Right renal pelvis (tissue), 4 donors: ENCODE results near the gene OPA3. TPM values are rescaled to one million over a fixed set of nuclear protein-coding genes. Genes with fewer than 3 reads are reported as not detected.

Source experiments
- DNase-seq, 4 donors: peaks; one replicate each; pipeline ENCODE4 v3.0.0-alpha.2; 2013; ENCODE audit warnings: low read depth in 4 of 4, low spot score in 3 of 4, missing footprints in 1 of 4
- polyA plus RNA-seq, 4 donors: library from polyadenylated mRNA; unstranded; fragments of 120-200 nt; gene quantifications; one replicate each; pipeline ENCODE4 v1.2.1, GENCODE V29; 2013; ENCODE audit not compliant: insufficient read length in 4 of 4

Gene OPA3
- polyA plus RNA-seq, 4 donors = 10.8 to 11.8 (median 11.3) TPM

- DNase-seq = no peak
Observed at GRCh38 chr19:45569619-45570421, 14.8 kb downstream of the OPA3 start.

GRCh38 chr19:45568732-45569131, 15.9 kb downstream of the OPA3 start:
- no peak for DNase-seq

GRCh38 chr19:45567609-45568008, 17.0 kb downstream of the OPA3 start:
- no peak for DNase-seq

GRCh38 chr19:45564131-45564780, 20.3 kb downstream of the OPA3 start:
- DNase-seq = no peak

GRCh38 chr19:45560686-45561085, 23.9 kb downstream of the OPA3 start:
- no peak for DNase-seq

- DNase-seq = no peak
Observed at GRCh38 chr19:45560038-45560437, 24.6 kb downstream of the OPA3 start.

- DNase-seq = peak in 3 of 4 donors; percentile 12 to 29 (median 15)
Observed at GRCh38 chr19:45558399-45558878, 26.2 kb downstream of the OPA3 start.

- no peak for DNase-seq
Observed at GRCh38 chr19:45556835-45557234, 27.8 kb downstream of the OPA3 start.

GRCh38 chr19:45554481-45554880, 30.1 kb downstream of the OPA3 start:
- DNase-seq = no peak

- DNase-seq = peak in 1 of 4 donors; percentile 30
Observed at GRCh38 chr19:45553464-45553863, 31.1 kb downstream of the OPA3 start.

- no peak for DNase-seq
Observed at GRCh38 chr19:45547965-45548609, 36.5 kb downstream of the OPA3 start.

GRCh38 chr19:45547211-45547770, 37.3 kb downstream of the OPA3 start:
- no peak for DNase-seq

GRCh38 chr19:45542234-45542668, 42.4 kb downstream of the OPA3 start:
- no peak for DNase-seq

GRCh38 chr19:45539459-45539858, 45.1 kb downstream of the OPA3 start:
- DNase-seq = no peak

GRCh38 chr19:45531349-45531748, 53.3 kb downstream of the OPA3 start:
- DNase-seq = no peak

GRCh38 chr19:45529420-45529785, 55.2 kb downstream of the OPA3 start:
- no peak for DNase-seq

GRCh38 chr19:45528744-45529419, 55.7 kb downstream of the OPA3 start:
- DNase-seq = no peak

GRCh38 chr19:45528149-45528743, 56.4 kb downstream of the OPA3 start:
- no peak for DNase-seq

GRCh38 chr19:45527731-45528130, 56.9 kb downstream of the OPA3 start:
- DNase-seq = no peak

GRCh38 chr19:45526971-45527370, 57.6 kb downstream of the OPA3 start:
- no peak for DNase-seq
